Activated B cell treated with CpG ODN at 0.5 μM for 24 hours (primary cell): ENCODE measurements around the gene ANKRD28. TPM values are rescaled to one million over a fixed set of nuclear protein-coding genes. Genes with fewer than 3 reads are reported as not detected.

ENCODE experiments used
- ATAC-seq: fragments of 200-7000 bp; cut with Tn5 transposase; one replicate; pipeline ENCODE4 v1.10.0; 2021; ENCODE audit warnings: low read depth, mild to moderate bottlenecking, moderate library complexity
- CTCF ChIA-PET: fragments of 350-600 bp; sonication (Branson Sonifier 250); formaldehyde crosslinking; loops from one replicate; lab custom pipeline; 2021; ENCODE audit warnings: antibody characterized with exemption; lab: Charles Lee
- POLR2A ChIA-PET: fragments of 350-600 bp; sonication (Branson Sonifier 250); formaldehyde crosslinking; loops from one replicate; lab custom pipeline; 2021; ENCODE audit warnings: antibody characterized with exemption; lab: Charles Lee
- DNase-seq: peaks from one replicate; pipeline ENCODE4 v3.0.0; 2022
- H3K27ac Mint-ChIP-seq: one replicate; pipeline ENCODE4 v1.8.0; 2020; ENCODE audit warnings: mixed read lengths
- H3K27me3 Mint-ChIP-seq: one replicate; pipeline ENCODE4 v1.8.0; 2021; ENCODE audit warnings: mixed read lengths
- H3K36me3 Mint-ChIP-seq: one replicate; pipeline ENCODE4 v1.8.0; 2021; ENCODE audit warnings: low read depth, mixed read lengths
- H3K4me1 Mint-ChIP-seq: one replicate; pipeline ENCODE4 v1.8.0; 2021; ENCODE audit warnings: mixed read lengths
- H3K4me3 Mint-ChIP-seq: one replicate; pipeline ENCODE4 v1.8.0; 2020; ENCODE audit warnings: mild to moderate bottlenecking, mixed read lengths
- H3K9me3 Mint-ChIP-seq: one replicate; pipeline ENCODE4 v1.8.0; 2020; ENCODE audit warnings: mixed read lengths
- CTCF ChIP-seq: fragments of 200-600 bp; IDR thresholded peaks from one replicate; pipeline ENCODE4 v1.8.0; 2022; ENCODE audit warnings: antibody characterized with exemption, mild to moderate bottlenecking
- intact Hi-C: fragments of 100-400 bp; cut with micrococcal nuclease; formaldehyde crosslinking; loops from one replicate; pipeline ENCODE4 v1.15.1; 2024
- total RNA-seq: library from RNA; stranded (reverse); gene quantifications from 2 replicates; pipeline ENCODE4 v1.2.3, GENCODE V29; 2022

The ANKRD28 gene
- total RNA-seq, 1 donor from 2014 or later, result 29.9 TPM

- ATAC-seq (peak; percentile 28), DNase-seq (no peak)
- TF ChIP-seq CTCF, result no peak
- Mint-ChIP-seq H3K9me3 (no peaks in the 10 kb centered on the region), H3K36me3 (no peaks in the 10 kb centered on the region), H3K4me3 (no peak overlapping the region), H3K4me1 (peaks cover 21% of the 10 kb centered on the region), H3K27me3 (no peaks in the 10 kb centered on the region), H3K27ac (no peak overlapping the region)
- intact Hi-C loops, result loop anchor here (1.0 to 10.0 kb wide), 5 partner anchors 17 to 610 kb away; partner anchors contain the start of genes EAF1 and METTL6
- ChIA-PET CTCF (interaction anchor here (0.7 to 2.4 kb wide), 13 partner anchors 15 to 704 kb away, joined by 3 to 52 read pairs (median 4); partner anchors contain the start of genes BTD and HACL1), POLR2A (interaction anchor here (0.6 to 2.1 kb wide), 4 partner anchors 182 to 219 kb away, joined by 3 to 12 read pairs (median 3); no protein-coding TSS in a partner anchor)
Observed at GRCh38 chr3:15812183-15812582, 14.4 kb upstream of the ANKRD28 start.

GRCh38 chr3:15810702-15811101, 12.9 kb upstream of the ANKRD28 start:
- intact Hi-C loops, result loop anchor here (5.0 to 10.0 kb wide), 2 partner anchors 118 to 386 kb away; partner anchors contain the start of genes EAF1 and METTL6
- H3K4me3 Mint-ChIP-seq, result no peak overlapping the region
- DNase-seq (no peak), ATAC-seq (no peak)
- H3K9me3 Mint-ChIP-seq, result no peaks in the 10 kb centered on the region
- POLR2A ChIA-PET, result interaction anchor here (0.7 to 2.1 kb wide), 2 partner anchors 180 to 1377 kb away, joined by 7 to 12 read pairs; no protein-coding TSS in a partner anchor
- no peaks in the 10 kb centered on the region for H3K36me3 Mint-ChIP-seq
- no peaks in the 10 kb centered on the region for H3K27me3 Mint-ChIP-seq
- CTCF ChIA-PET, result interaction anchor here (1.9 to 2.4 kb wide), 4 partner anchors 121 to 607 kb away, joined by 5 to 52 read pairs (median 10); no protein-coding TSS in a partner anchor
- H3K4me1 Mint-ChIP-seq, result peaks cover 27% of the 10 kb centered on the region
- TF ChIP-seq CTCF, result no peak
- H3K27ac Mint-ChIP-seq, result no peak overlapping the region

GRCh38 chr3:15809313-15809712, 11.5 kb upstream of the ANKRD28 start:
- no peak for DNase-seq
- no peak for ATAC-seq
- Mint-ChIP-seq H3K27ac (no peak overlapping the region), H3K4me3 (no peak overlapping the region), H3K9me3 (no peaks in the 10 kb centered on the region), H3K27me3 (no peaks in the 10 kb centered on the region), H3K4me1 (peaks cover 40% of the 10 kb centered on the region), H3K36me3 (no peaks in the 10 kb centered on the region)
- intact Hi-C loops, result loop anchor here (5.0 to 10.0 kb wide), 3 partner anchors 87 to 565 kb away; no protein-coding TSS in a partner anchor
- no peak for TF ChIP-seq CTCF
- POLR2A ChIA-PET, result no interaction called here
- CTCF ChIA-PET, result interaction anchor here (1.3 kb wide), 1 partner anchor 179 kb away, joined by 4 read pairs; no protein-coding TSS in a partner anchor

GRCh38 chr3:15808679-15809310, 11.0 kb upstream of the ANKRD28 start:
- intact Hi-C loops, result loop anchor here (5.0 to 10.0 kb wide), 3 partner anchors 86 to 566 kb away; no protein-coding TSS in a partner anchor
- CTCF ChIA-PET, result interaction anchor here (1.3 kb wide), 1 partner anchor 178 kb away, joined by 4 read pairs; no protein-coding TSS in a partner anchor
- Mint-ChIP-seq H3K4me1 (peaks cover 41% of the 10 kb centered on the region), H3K27me3 (no peaks in the 10 kb centered on the region), H3K27ac (no peak overlapping the region), H3K9me3 (no peaks in the 10 kb centered on the region), H3K4me3 (no peak overlapping the region), H3K36me3 (no peaks in the 10 kb centered on the region)
- POLR2A ChIA-PET, result no interaction called here
- DNase-seq (no peak), ATAC-seq (no peak)
- no peak for TF ChIP-seq CTCF

- Mint-ChIP-seq H3K9me3 (no peaks in the 10 kb centered on the region), H3K4me3 (peak overlapping the region; percentile 45), H3K27ac (peak overlapping the region; percentile 80), H3K4me1 (peaks cover 60% of the 10 kb centered on the region), H3K27me3 (no peaks in the 10 kb centered on the region), H3K36me3 (no peaks in the 10 kb centered on the region)
- ATAC-seq, result peak; percentile 83
- ChIA-PET POLR2A (interaction anchor here (0.7 to 1.3 kb wide), 4 partner anchors 9 to 204 kb away, joined by 3 to 6 read pairs (median 4); partner anchors contain the start of genes BTD and HACL1), CTCF (interaction anchor here (0.6 to 1.2 kb wide), 3 partner anchors 19 to 705 kb away, joined by 3 to 4 read pairs (median 3); no protein-coding TSS in a partner anchor)
- TF ChIP-seq CTCF, result no peak
- no peak for DNase-seq
- intact Hi-C loops, result loop anchor here (1.0 to 10.0 kb wide), 6 partner anchors 9 to 599 kb away; partner anchors contain the start of genes ANKRD28 and CAPN7
Observed at GRCh38 chr3:15805756-15806266, 8.0 kb upstream of the ANKRD28 start.
